ENCODE measurements around the gene CSMD2. TPM values are rescaled to one million over a fixed set of nuclear protein-coding genes. Genes with fewer than 3 reads are reported as not detected.

The CSMD2 gene
- total and polyA plus RNA-seq, 2 of the 8 experiments (the other 6 are each of a cell fraction or from before 2014, with no cell fraction given) = 7.0 to 14.7 TPM

DNA sequence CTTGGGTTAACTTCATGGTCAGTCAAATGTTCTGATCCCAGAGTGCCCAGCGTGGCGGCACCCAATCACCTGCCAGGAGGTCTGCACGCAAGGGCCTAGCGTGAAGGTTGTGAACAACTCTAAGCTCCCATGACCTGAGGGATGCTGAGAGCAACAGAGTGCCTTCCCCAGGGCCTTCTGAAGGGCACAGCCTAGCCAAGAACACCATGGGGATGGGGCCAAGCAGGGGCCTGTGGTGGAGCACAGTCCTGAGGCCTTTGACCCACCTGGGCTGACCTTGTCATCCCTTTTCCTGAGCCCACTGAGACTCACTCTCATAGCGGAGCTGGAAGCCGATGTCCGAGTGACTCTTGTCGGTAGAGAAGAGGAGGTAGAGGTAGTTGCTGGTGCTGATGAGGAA, 440.0 kb downstream of the CSMD2 start:
- Histone ChIP-seq H4K20me1 (replicated peaks in 1 of 2; ENCODE audit: control insufficient read depth in 1 of 2, insufficient read depth in 2 of 2, low read length in 2 of 2) (no peaks in the 10 kb centered on the region), H3K36me3 (ENCODE audit: control insufficient read depth in 2 of 4, insufficient read depth in 4 of 4, low read length in 3 of 4) (peaks cover 3 to 17% (median 13%) of the 10 kb centered on the region in 4 experiments; a peak in 6 of 8 replicates), H2BK12ac (ENCODE audit: low read depth, low read length) (no peak overlapping the region), H2AK5ac (ENCODE audit: low read depth, low read length) (no peak overlapping the region), H2BK20ac (ENCODE audit: low read length) (no peak overlapping the region), H3K14ac (ENCODE audit: insufficient read length) (no peak overlapping the region), H4K5ac (ENCODE audit: insufficient read length, low read depth, low read length) (no peak overlapping the region), H3K27me3 (replicated peaks in 1 of 4; ENCODE audit: control insufficient read depth in 3 of 4, extremely low read depth in 1 of 4, insufficient read depth in 3 of 4, low read length in 3 of 4) (no peaks in the 10 kb centered on the region), H3K27ac (ENCODE audit: low read depth, low read length) (no peak overlapping the region), H3K9ac (replicated peaks in 1 of 4; ENCODE audit: extremely low read depth in 1 of 4, low read depth in 3 of 4, low read length in 3 of 4) (no peak overlapping the region), H4K91ac (replicated peaks; ENCODE audit: insufficient read length, low read length) (no peak overlapping the region), H3K79me1 (ENCODE audit: low read depth, low read length) (no peaks in the 10 kb centered on the region), H3K79me2 (ENCODE audit: control insufficient read depth in 1 of 2, insufficient read depth in 2 of 2, low read length in 2 of 2) (no peaks in the 10 kb centered on the region), H2BK5ac (ENCODE audit: low read depth, low read length) (no peak overlapping the region), H4K8ac (ENCODE audit: extremely low read depth, insufficient read depth, low read length) (no peak overlapping the region), H3K56ac (replicated peaks; ENCODE audit: insufficient read length, low read depth, low read length) (no peak overlapping the region), H2BK120ac (replicated peaks; ENCODE audit: low read depth, low read length) (no peak overlapping the region), H3K18ac (ENCODE audit: extremely low read depth, low read length) (no peak overlapping the region), H3K4me2 (ENCODE audit: insufficient read depth in 1 of 2, low read depth in 2 of 2, low read length in 2 of 2) (no peak overlapping the region), H3K4me1 (replicated peaks in 1 of 4; ENCODE audit: control insufficient read depth in 3 of 4, insufficient read depth in 4 of 4, low read length in 3 of 4) (no peaks in the 10 kb centered on the region), H2AFZ (ENCODE audit: low read length) (no peak overlapping the region), H3K23me2 (ENCODE audit: low read depth, low read length) (no peaks in the 10 kb centered on the region), H2BK15ac (ENCODE audit: low read length) (no peak overlapping the region), H3K23ac (ENCODE audit: insufficient read length) (no peak overlapping the region), H3K4me3 (ENCODE audit: extremely low read depth in 1 of 4, insufficient read depth in 2 of 4, low read depth in 3 of 4, low read length in 4 of 4) (no peak overlapping the region), H3K4ac (replicated peaks; ENCODE audit: insufficient read length, low read depth, low read length) (no peak overlapping the region), H3K9me3 (ENCODE audit: insufficient read depth in 2 of 2, low read depth in 1 of 2, low read length in 1 of 2) (no peaks in the 10 kb centered on the region)
- CTCF ChIA-PET (ENCODE audit: partially characterized antibody) = interaction anchor here (0.8 to 2.8 kb wide), 12 partner anchors 8 to 435 kb away, joined by 3 to 14 read pairs (median 4); no protein-coding TSS in a partner anchor
- FAIRE-seq (no peak), DNase-seq (ENCODE audit: low read depth in 1 of 2, low spot score in 2 of 2) (no peak)
- POLR2A ChIA-PET (ENCODE audit: partially characterized antibody) = no interaction called here
- TF ChIP-seq POLR2AphosphoS5 (IDR thresholded peaks at IDR 0.05; ENCODE audit: low read depth, low read length) (no peak), PHF8 (conservative IDR thresholded peaks at IDR 0.05; ENCODE audit: low read depth, low read length) (no peak), GTF2F1 (IDR thresholded peaks at IDR 0.05; ENCODE audit: borderline replicate concordance, low read depth, low read length) (no peak), TCF12 (IDR thresholded peaks at IDR 0.05; ENCODE audit: low read depth, low read length) (no peak), GABPA (IDR thresholded peaks at IDR 0.05; ENCODE audit: borderline replicate concordance, insufficient read depth, low read length) (no peak), TAF1 (IDR thresholded peaks at IDR 0.05; ENCODE audit: low read depth, low read length) (no peak), TEAD4 (IDR thresholded peaks at IDR 0.05; ENCODE audit: low read depth, low read length) (no peak), SRF (IDR thresholded peaks at IDR 0.05; ENCODE audit: low read depth, low read length) (no peak), CREB1 (IDR thresholded peaks at IDR 0.05) (no peak), CHD1 (IDR thresholded peaks at IDR 0.05; ENCODE audit: low read depth, low read length) (no peak), RXRA (IDR thresholded peaks at IDR 0.05; ENCODE audit: insufficient read depth, low read depth, low read length) (no peak), CTBP2 (IDR thresholded peaks at IDR 0.05; ENCODE audit: borderline replicate concordance, insufficient read depth, insufficient read length, low read length) (no peak)
- WGBS, 2 experiments (ENCODE audit: extremely low coverage in 1 of 2, insufficient coverage in 1 of 2, insufficient read length in 1 of 2, insufficient replicate concordance in 2 of 2, low coverage in 1 of 2, low lambda C conversion rate in 2 of 2, missing lambda C conversion rate in 1 of 2) = 96% methylated on average over 8 of the region's 8 CpGs; no CpG with 5 or more reads in 1 of the 2 experiments
